Dermis microvascular lymphatic vessel endothelial cell (primary cell): ENCODE measurements around the gene CEP104. TPM values are rescaled to one million over a fixed set of nuclear protein-coding genes. Genes with fewer than 3 reads are reported as not detected.

Source experiments
- DNase-seq, 2 donors: peaks; one replicate each; pipeline versions ENCODE4 v3.0.0 to v3.0.0-alpha.2; 2010; ENCODE audit warnings: low read depth in 2 of 2
- total RNA-seq: library from RNA; depleted of rRNA; stranded (reverse); fragments of >200 nt; gene quantifications from 2 replicates; pipeline ENCODE4 v1.2.1, GENCODE V29; 2014

The CEP104 gene
- total RNA-seq, 1 donor from 2014 or later: 12.2 TPM

DNA sequence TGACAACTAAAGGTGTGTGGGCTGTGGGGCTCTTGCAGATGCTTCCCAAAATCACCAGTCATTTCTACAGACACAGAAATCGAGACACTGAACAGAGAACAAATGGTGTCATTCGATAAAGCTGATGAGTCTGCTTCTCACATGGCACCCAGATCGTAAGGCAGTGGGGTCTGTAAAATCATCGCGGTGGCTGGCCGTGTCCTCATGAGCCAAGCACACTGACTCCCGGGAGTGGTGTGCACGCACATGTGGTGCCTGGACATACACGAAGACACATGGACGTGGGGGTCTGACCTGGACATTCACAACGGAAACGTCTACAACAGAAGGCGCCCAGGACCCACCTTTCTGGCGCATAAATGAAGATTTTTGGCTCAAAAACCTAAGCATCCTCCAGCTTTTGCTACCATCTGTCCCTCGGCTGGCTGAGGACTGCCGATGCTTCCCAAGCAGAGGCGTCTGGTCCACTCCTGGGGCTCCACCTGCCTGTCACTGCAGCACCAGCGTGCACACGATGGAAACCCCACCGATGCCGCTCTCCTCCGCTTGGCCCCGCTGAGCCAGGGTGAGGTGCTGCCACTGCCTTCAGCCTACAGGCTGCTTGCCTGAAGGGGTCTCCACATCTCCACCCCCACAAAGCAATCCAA is 77.6 kb downstream of the CEP104 start:
- DNase-seq: no peak

DNA sequence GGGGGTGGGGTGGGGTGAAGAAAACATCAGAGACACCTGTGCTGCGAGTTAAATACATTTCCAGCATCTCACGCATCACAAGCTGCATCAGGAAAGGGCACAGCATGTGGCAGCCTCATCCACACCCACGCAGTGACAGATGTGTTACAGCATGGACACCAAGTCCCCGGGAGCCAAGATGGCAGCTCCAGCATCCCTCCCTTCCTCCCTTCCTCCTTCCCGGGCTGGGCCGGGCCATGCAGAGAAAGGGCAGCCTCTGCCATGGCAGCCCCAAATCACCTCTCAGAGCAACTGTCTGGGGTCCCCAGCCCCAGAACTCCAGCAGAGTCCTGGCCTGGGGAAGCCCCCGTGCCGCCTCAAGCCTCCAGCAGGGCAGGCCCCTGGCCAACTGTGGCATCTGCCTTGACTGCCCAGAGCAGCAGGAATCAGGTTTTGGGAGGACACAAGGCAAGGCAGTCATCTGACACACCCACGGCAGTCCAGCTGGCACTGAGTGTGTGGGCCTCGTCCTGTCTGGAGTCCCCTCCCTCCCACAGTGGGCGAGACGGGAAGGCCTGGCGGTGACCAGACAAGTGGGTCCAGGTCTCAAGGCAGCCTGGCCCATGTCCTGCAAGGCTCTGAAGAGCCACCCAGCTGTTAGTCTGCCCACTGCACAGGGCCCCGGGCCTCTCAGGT is 78.3 kb downstream of the CEP104 start:
- DNase-seq: no peak

DNA sequence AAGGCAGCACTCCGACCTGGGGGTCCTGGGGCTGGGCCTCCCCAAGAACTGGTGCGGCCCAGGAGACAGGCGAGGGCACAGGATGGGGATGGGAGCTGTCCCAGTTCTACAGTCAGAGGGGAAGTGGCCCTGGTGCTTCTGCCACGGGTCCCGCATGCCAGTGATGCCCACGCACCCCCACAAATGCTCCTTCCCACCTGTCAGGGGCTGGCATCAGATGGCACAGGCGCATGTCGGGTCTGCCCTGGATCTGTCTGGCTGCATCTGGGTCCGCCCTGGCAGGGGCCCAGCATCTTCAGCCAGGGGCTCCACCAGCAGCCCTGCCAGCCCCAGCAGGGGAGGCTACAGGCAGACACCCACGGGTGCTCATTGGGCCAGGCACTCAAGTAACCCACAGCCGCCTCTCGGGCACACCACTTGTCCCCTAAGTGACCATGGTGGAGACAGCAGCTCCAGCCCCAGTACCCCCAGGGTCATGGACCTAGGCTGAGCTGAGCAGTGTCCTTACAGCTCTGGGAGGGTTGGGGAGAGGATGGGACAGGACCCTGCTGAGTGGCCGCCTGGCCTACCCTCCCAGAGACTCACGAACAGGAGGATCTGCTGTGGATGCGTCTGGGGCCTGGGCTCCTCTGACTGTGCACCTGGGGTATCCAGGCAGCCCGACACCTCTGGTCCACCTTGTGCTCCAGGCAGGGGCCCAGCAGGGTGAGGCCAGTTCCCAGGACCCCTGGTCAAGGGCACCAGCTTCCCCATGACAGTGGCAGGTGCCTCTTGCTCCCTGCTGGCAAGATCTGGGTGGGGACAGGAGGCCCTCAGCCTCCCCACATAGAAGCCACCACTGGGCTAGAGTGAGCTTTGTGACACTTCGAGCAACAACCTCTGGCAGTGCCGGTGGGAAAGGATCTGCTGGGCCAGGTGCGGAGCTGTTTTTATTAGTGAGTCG is 79.1 kb downstream of the CEP104 start:
- DNase-seq: no peak

DNA sequence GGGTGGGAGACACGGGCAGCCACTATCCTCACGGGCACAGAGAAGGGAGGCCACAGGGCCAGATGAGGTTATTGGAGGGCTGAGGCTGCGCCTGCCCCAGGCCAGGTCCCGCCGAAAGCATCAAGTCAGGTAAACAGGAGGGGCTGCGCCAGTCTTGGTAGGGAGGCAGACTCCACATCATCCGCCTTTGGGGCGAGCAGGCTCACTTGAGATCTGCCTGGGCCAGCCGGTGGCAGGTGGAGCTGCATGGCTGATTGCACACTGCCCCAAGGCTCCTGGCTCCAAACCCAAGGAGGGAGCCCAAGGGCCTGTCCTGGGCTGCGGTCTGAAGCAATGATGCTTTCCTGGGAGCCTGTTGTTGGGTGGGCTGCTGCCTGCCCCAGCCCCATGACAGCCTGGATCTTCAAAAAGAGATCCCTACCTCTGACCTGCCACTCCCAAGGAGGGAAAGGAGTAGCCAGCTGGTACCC is 79.9 kb downstream of the CEP104 start:
- DNase-seq: no peak

DNA sequence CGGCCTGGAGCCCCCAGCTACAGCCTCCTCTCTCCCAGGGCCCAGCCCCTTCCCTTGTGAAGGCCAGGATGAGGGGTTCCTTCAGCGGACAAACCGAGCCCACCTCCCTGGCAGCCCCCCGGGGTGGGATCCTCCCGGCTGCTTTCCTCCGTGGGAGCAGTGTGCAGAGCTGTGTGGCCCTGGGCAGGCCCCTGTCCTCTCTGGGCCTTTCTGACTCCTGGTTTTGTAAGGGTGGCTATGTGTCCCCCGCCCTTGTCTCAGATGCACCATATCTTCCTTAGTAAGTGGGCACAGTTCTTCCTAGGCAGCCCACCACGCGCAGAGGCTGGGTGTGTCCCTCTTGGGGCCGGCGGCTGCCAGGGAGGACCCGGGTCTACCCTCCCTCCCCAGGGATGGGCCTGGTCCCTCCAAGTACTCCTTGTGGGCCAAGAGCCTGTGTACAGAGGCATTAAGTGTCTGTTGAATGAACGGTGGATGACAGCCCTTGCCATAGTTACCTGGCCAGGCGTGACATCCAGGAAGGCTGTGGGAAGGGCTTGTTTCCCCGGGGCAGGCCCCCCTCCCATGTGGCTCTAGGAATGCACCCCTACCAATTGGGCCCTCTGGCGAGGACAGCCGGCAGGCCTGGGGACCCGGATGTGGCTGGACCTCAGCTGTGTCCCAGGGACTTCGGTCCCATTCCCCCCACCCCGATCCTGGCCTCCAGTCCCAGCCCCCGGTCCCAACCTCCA is 80.6 kb downstream of the CEP104 start:
- DNase-seq: no peak

DNA sequence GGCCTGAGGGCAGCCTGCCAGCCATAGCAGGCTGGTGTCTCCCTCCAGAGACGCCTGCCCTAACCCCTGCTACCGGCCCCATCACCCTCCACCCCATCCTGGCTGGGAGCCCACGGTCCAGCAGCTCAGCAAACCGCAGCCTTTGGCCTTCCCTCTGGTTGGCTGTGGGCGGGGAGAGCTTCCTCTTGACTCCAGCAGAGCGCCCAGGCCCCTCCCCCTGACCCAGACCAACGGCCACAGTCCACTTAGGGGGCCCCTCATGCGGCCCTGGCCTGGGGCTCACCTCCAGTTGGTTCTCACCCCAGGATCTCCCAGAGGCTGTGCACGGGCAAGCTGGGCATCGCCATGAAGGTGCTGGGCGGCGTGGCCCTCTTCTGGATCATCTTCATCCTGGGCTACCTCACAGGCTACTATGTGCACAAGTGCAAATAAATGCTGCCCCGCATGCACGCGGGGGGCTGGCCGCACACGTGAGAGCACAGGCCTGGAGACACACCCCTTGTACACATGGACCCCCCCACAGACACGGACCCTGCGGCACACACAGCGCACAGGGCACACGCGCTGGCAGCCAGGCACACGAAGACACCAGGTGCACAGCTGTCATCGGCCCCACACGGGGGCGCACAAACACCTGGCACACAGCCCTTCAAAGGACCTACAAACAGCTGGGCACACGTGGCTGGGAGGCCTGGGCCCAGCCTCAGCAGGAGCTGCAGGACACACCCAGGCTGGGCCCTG is 81.4 kb downstream of the CEP104 start:
- DNase-seq: peak in 1 of 2 donors; percentile 45

DNA sequence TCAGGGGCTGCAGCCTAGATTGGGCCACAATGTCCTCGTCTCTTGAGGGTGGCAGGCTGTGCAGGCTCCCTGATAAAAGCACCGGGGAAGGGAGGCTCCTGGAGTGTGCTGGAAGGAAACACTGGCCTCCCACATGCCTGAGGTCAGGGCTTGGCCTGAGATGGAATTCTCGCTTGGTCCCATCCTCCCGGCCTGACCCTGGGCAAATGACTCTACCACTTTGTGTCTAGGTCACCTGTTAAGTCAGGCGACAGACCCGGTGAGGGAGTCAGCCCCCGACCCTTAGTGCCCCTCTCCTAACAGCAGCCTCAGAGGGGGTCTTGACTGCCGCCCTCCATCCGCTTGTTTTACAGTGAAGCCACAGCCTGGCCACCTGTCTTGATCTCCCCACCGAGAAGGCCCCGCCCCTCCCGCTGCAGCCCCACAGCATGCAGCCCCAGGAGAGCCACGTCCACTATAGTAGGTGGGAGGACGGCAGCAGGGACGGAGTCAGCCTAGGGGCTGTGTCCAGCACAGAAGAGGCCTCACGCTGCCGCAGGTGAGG is 82.0 kb downstream of the CEP104 start:
- no peak for DNase-seq

DNA sequence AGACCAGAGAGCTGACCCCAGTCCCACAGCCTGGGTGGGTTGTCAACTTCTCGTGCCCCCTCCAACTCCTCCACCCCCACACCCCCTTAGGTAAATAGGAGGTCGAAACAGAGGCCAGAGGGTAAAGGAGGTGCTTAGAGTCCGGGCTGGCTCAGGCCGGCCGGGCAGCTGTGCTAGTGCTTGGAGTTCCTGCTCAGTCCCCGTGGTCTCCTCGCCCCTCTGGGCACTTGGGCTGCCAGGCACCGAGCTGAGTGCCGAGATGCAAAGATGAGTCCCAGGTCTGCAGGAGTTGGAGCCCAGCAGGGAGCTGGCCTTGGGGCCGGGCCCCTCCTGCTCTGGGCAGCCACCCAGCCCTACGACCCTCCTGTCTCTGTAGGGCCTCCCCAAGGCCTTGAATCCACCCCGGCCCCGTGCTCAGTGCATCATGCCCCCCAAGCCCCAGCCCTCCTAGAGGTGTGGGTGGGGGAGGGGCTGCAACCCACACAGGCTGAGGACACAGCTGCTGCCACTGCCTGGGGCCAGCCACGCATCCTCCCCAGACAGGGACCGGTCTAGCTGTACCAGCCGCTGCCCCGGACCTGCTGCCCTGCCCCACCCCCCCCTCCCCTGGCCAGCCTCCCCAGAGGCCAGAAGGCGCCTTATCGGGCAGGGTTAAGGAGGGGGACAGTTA is 82.6 kb downstream of the CEP104 start:
- DNase-seq: no peak

DNA sequence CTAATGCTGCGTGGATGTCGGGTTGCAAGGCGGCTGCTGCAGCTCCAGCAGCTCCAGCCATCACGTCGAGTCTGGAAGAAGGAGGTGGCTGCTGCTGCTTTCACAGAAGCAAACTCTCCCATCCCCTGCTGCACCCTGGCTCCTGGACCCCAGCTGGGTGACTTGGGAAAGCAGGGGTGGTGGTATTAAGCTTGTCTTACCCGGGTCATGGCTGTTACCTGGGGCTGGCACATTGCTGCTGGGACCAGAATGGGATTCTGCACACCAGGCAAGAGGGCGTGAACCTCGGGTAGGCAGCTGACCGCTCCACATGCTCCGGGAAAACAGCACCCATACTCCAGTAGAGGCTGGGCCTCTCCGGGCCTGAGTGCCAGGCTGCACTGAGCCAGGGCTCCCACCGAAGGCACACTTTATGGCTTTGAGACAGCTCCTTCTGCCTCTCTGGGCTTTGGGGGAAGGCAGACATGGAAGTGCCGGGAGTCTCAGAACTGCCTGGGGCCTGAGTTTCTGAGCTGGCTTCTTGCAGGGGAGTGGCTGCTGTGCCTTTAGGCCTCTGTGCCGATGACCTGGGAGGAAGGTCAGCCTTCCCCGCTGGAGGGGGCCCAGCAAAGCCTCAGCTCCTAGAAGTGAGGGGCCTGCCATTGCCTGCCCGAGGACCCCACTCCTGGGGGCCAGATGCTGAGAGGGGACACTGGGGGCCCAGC is 83.3 kb downstream of the CEP104 start:
- DNase-seq: no peak

DNA sequence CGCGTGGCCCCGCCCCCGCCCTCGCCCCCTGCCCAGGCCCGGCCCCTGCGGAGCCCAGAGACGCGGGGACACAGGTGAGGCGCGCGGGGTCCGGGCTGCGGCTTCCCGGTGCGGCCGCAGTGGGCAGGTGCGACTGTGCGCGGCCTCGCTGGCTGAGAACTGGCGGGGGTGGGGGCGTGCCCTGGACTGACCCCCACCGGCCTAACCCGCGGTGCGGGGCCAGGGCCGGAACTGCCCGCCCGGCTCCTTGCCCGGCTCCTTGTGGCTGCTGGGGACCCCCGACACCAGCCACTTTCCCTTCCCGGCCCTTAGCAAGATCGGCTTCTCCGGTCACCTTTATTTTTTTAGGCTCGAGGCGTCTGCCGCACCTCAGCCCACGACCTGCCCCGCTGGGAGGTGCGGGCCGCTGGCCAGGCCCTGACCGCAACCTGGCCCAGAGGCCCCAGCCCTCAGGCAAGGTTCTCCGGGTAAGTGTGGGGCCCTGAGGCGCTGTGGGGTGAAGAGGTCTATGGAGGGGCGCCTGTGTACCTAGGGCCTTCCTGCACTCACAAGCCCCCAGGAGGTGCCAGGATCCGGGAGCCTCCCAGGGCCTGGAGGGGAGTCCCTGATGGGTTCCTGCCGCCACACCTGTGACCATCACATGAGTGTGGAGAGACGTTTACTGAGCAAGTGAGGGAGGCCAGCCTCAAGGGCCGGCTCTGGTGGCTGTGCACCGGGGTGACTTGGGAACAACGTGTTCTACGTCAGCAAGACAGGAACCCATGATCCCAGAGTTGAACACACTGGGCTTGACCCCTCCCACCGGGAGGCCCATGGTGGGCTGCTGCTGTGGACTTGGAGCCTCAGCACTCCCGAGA is 84.1 kb downstream of the CEP104 start, which contains the start of gene SMIM1:
SMIM1 (plus strand) TSS at position 35 of the 857 bp plus-strand sequence. CDS start 2,625 bp downstream, outside the sequence.
- DNase-seq: no peak

DNA sequence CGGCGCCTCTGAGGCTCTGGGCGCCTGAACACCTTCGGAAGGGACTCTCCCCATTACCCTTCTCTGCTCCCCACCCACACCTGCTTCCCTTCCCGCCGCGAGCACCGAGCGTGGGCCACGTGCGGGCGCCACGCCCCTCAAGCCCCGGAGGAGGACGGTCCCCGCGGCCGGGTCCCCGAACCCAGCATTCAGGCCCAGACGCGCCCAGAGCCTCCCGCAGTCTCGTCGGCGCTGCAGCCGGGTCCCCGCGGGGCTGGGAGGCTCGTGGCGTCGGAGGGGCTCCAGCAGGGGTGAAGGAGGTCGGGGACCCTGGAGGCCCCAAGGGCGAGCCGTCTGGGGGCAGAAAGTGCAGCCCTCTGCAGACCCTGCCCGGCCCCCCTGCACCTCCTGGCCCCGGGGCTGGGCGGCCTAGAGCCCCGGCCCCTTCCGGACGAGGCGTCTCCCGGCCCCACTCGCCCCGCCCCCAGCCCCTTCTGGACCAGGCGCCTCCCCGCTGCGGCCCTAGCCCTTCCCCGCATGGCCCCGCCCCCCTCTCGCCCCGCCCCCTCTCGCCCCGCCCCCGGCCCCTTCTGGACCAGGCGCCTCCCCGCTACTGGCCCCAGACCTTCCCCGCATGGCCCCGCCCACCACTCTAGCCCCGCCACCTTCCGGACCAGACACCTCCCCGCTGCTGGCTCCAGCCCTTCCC is 84.8 kb downstream of the CEP104 start:
- DNase-seq: peak; percentile 38 to 80

DNA sequence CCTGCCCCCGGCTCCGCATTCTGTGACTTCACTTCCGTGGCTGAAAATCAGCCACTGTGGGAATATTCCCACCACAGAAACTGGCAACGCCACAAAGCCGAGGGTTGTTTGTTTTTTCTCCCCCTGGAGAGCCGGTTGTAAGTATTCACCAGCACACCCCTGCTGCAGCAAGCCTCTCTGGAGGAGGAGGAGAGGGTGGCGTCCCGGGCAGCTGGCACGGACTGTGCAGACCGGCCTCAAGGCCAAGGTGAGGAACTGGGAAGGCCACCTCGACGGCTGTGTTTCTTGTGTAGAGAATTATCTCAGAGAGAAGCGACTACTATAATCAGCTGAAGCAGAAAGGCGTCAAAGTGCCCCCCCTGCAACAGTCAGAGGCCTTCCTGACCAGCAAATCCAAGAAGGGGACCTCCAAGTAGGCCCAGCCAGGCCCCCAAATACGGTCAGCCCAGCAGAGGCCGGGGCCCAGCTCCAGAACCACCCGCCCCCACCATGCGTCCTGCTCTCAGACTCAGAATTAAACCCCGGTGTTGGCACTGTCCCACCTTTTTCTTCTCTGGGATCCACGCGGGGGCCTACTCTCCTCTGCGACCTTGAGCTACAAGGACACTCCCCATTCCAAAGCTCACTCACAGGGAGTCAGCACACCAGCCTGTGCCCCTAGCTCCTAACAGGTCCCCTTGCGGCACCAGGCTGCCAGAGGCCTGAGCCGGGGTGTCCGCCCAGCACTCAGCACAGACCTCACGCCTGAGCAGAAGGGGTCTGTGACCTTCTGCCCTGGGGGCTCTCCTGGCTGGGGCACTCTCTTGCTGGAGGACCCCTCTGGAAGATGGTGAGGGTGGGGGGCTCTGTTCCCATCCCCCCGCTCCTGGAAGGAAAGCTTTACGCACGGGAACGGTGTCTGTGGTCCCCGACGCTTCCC is 85.6 kb downstream of the CEP104 start:
- DNase-seq: no peak

DNA sequence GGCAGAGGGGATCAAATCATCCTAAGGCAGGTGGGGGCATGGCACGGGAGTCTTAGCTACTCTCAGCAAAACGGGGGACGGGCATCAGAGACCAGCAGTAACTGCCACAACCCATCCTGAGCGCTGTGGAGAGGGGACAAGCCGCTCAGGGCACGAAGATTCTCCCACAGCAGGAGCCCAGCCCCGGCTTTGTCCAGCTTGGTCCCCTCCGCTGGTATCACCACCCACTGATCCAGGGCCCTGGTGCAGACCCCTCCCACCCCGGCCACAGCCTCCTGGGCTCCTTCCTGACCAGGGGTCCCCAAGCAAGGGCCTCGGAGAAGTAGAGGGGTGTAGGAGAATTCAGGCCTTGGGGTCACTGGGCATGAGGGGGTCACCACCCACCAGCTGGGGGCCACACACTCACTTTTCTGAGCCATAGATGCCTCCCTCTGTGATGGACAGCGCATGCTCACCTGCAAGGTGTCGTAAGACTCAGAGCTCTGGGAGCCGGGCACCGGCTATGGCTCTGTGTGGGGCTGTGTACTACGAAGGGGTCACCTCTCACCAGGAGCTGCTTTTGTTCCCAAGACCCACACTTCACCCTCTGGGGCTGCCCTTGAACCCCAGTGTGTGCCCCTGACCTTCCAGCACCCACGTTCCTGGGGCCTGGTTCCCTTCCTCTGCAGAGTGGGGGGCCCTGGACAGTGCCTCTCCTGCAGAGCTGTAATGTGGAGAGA is 86.8 kb downstream of the CEP104 start:
- no peak for DNase-seq

DNA sequence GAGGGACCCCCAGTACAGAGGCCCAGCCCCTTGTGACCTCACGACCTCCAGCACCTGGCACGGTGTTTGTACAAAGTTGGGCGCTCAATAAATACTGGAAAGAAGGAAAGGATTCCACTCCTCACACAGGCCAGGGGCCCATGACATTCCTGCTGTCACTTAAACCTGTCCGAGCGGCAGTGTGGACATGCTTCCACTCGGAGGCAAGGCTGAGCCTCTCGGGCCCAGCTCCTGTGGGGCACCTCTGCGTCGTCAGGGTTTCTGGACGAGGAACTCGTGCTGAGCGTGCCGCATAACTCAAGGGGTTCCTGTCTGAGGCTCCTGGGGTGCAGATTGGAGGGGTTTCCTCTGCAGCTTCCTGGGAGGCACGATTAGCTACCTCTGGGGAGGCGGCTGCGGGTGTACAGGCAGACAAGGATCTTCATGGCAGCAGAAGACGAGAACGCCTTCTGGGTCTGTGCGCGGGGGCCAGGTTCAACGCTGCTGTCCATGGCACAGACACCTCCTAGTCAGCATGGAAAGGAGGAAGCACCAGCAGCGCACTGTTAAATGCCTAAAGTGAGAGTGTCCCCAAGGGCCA is 88.1 kb downstream of the CEP104 start:
- no peak for DNase-seq

DNA sequence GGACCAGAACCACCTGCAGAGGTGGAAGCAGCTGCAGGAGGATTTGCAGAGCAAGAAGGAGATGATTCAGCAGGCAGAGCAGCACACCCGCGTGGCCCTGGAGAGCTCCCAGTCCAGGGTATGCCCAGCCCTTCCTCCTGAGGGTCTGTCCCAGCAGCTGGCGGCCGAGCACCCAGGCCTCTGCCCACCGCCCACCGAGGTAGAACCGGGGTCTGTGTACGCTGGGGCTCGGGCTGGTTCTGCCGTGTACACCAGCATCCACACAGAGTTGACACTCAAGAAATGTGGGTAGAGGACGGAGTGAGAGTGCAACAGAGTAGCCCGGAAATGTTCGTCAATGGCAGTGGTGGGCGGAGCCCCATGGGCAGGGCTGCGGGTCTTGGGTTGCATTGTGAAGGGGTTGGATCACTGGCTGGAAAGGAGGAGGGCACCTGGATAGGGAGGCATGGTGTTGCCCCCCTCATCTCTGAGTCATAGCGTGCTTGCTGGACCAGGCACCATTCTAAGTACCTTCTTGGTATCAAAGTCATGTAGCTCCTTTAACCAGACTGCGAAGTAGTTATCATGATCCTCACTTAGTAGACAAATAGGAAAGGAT is 89.6 kb downstream of the CEP104 start:
- no peak for DNase-seq
